ENCODE results near the gene JAK1. TPM values are rescaled to one million over a fixed set of nuclear protein-coding genes. Genes with fewer than 3 reads are reported as not detected.
"Not testable (repeated sequence)": the region's sequence is repeated elsewhere in the genome, so short reads cannot be mapped to it uniquely, and the experiment has no call there.

Gene JAK1
- total RNA-seq, 1 donor from 2014 or later, result 27.7 TPM

GRCh38 chr1:64933296-64934070 is 32.9 kb downstream of the JAK1 start:
- H3K4me1 Mint-ChIP-seq, result peaks cover 14% of the 10 kb centered on the region
- TF ChIP-seq CTCF (conservative IDR thresholded peaks at IDR 0.05), result no peak
- H3K36me3 Mint-ChIP-seq (ENCODE audit: low read depth), result no peaks in the 10 kb centered on the region
- DNase-seq (ENCODE audit: low read depth, low spot score), result no peak
- no peak overlapping the region for H3K4me3 Mint-ChIP-seq
- no peak overlapping the region for H3K27ac Mint-ChIP-seq (ENCODE audit: unreplicated experiment)
- H3K9me3 Mint-ChIP-seq, result no peaks in the 10 kb centered on the region
- H3K27me3 Mint-ChIP-seq (ENCODE audit: low read depth), result no peaks in the 10 kb centered on the region

GRCh38 chr1:64932962-64933295 is 33.4 kb downstream of the JAK1 start:
- H3K4me1 Mint-ChIP-seq, result peaks cover 17% of the 10 kb centered on the region
- no peak overlapping the region for H3K27ac Mint-ChIP-seq (ENCODE audit: unreplicated experiment)
- H3K27me3 Mint-ChIP-seq (ENCODE audit: low read depth), result no peaks in the 10 kb centered on the region
- TF ChIP-seq CTCF (conservative IDR thresholded peaks at IDR 0.05), result no peak
- H3K4me3 Mint-ChIP-seq, result no peak overlapping the region
- no peaks in the 10 kb centered on the region for H3K36me3 Mint-ChIP-seq (ENCODE audit: low read depth)
- H3K9me3 Mint-ChIP-seq, result no peaks in the 10 kb centered on the region
- DNase-seq (ENCODE audit: low read depth, low spot score), result no peak

- H3K4me3 Mint-ChIP-seq; H3K9me3 Mint-ChIP-seq; H3K27ac Mint-ChIP-seq (ENCODE audit: unreplicated experiment); H3K27me3 Mint-ChIP-seq (ENCODE audit: low read depth); H3K36me3 Mint-ChIP-seq (ENCODE audit: low read depth); DNase-seq (ENCODE audit: low read depth, low spot score): not testable (repeated sequence)
- peaks cover 32% of the 10 kb centered on the region for H3K4me1 Mint-ChIP-seq
Measured at GRCh38 chr1:64930640-64931039, 35.7 kb downstream of the JAK1 start.

- Mint-ChIP-seq H3K27ac (ENCODE audit: unreplicated experiment) (no peak overlapping the region), H3K4me3 (no peak overlapping the region), H3K4me1 (peaks cover 32% of the 10 kb centered on the region), H3K9me3 (no peaks in the 10 kb centered on the region), H3K36me3 (ENCODE audit: low read depth) (no peaks in the 10 kb centered on the region), H3K27me3 (ENCODE audit: low read depth) (no peaks in the 10 kb centered on the region)
- no peak for TF ChIP-seq CTCF (conservative IDR thresholded peaks at IDR 0.05)
- no peak for DNase-seq (ENCODE audit: low read depth, low spot score)
Measured at GRCh38 chr1:64929221-64929620, 37.1 kb downstream of the JAK1 start.

- H3K4me3 Mint-ChIP-seq, result no peak overlapping the region
- no peak overlapping the region for H3K27ac Mint-ChIP-seq (ENCODE audit: unreplicated experiment)
- no peaks in the 10 kb centered on the region for H3K9me3 Mint-ChIP-seq
- DNase-seq (ENCODE audit: low read depth, low spot score), result no peak
- TF ChIP-seq CTCF (conservative IDR thresholded peaks at IDR 0.05), result no peak
- H3K27me3 Mint-ChIP-seq (ENCODE audit: low read depth), result no peaks in the 10 kb centered on the region
- no peaks in the 10 kb centered on the region for H3K36me3 Mint-ChIP-seq (ENCODE audit: low read depth)
- H3K4me1 Mint-ChIP-seq, result peaks cover 26% of the 10 kb centered on the region
Measured at GRCh38 chr1:64928325-64928724, 38.0 kb downstream of the JAK1 start.

- H3K36me3 Mint-ChIP-seq (ENCODE audit: low read depth), result no peaks in the 10 kb centered on the region
- peaks cover 24% of the 10 kb centered on the region for H3K4me1 Mint-ChIP-seq
- TF ChIP-seq CTCF (conservative IDR thresholded peaks at IDR 0.05), result no peak
- no peaks in the 10 kb centered on the region for H3K9me3 Mint-ChIP-seq
- DNase-seq (ENCODE audit: low read depth, low spot score), result no peak
- no peaks in the 10 kb centered on the region for H3K27me3 Mint-ChIP-seq (ENCODE audit: low read depth)
- H3K27ac Mint-ChIP-seq (ENCODE audit: unreplicated experiment), result no peak overlapping the region
- no peak overlapping the region for H3K4me3 Mint-ChIP-seq
Measured at GRCh38 chr1:64925594-64925993, 40.8 kb downstream of the JAK1 start.
